KMS-11 (cell line): Measurements from ENCODE around the gene PTPRT.

Experiments used
- H2AFZ ChIP-seq: fragments of 200-600 bp; sonication (generic); 2 replicates; pipeline ENCODE4 v1.6.1; 2016; ENCODE audit warnings: antibody characterized with exemption, mixed run types, low read depth
- H3K27ac ChIP-seq: fragments of 200-600 bp; sonication (generic); 2 replicates; pipeline ENCODE4 v1.6.1; 2016; ENCODE audit warnings: mild to moderate bottlenecking, mixed run types
- H3K27me3 ChIP-seq: fragments of 200-600 bp; sonication (generic); 2 replicates; pipeline ENCODE4 v1.6.1; 2017; ENCODE audit warnings: mild to moderate bottlenecking, low read depth, mixed run types, moderate library complexity; ENCODE audit not compliant: insufficient read depth
- H3K36me3 ChIP-seq: fragments of 200-600 bp; sonication (generic); 2 replicates; pipeline ENCODE4 v1.6.1; 2017; ENCODE audit warnings: mild to moderate bottlenecking, mixed run types; ENCODE audit not compliant: insufficient read depth
- H3K4me1 ChIP-seq: fragments of 200-600 bp; sonication (generic); 2 replicates; pipeline ENCODE4 v1.6.1; 2016; ENCODE audit warnings: mild to moderate bottlenecking, low read depth, mixed run types; ENCODE audit not compliant: poor library complexity, severe bottlenecking
- H3K4me2 ChIP-seq: fragments of 200-600 bp; sonication (generic); 2 replicates; pipeline ENCODE4 v1.7.0; 2016; ENCODE audit warnings: mild to moderate bottlenecking, mixed run types
- H3K4me3 ChIP-seq: fragments of 200-600 bp; sonication (generic); IDR thresholded peaks from 2 replicates; pipeline ENCODE4 v1.6.1; 2017; ENCODE audit warnings: low read depth, low read length, mixed read lengths; ENCODE audit not compliant: insufficient read depth
- H3K79me2 ChIP-seq: fragments of 200-600 bp; sonication (generic); 2 replicates; pipeline ENCODE4 v1.6.1; 2016; ENCODE audit warnings: low read depth, mixed run types; ENCODE audit not compliant: insufficient read depth
- H3K9ac ChIP-seq: fragments of 200-600 bp; sonication (generic); 2 replicates; pipeline ENCODE4 v1.6.1; 2016; ENCODE audit warnings: mild to moderate bottlenecking, mixed run types
- H4K20me1 ChIP-seq: fragments of 200-600 bp; sonication (generic); 2 replicates; pipeline ENCODE4 v1.6.1; 2016; ENCODE audit warnings: mild to moderate bottlenecking, mixed run types; ENCODE audit not compliant: insufficient read depth
- TF ChIP-seq, protein P1 (sequence below): fragments of 200-600 bp; sonication (generic); conservative IDR thresholded peaks from 2 replicates; pipeline ENCODE4 v1.6.1; 2017; ENCODE audit warnings: low read depth, mild to moderate bottlenecking, antibody characterized with exemption, low read length, moderate library complexity, mixed read lengths

Gene PTPRT

DNA sequence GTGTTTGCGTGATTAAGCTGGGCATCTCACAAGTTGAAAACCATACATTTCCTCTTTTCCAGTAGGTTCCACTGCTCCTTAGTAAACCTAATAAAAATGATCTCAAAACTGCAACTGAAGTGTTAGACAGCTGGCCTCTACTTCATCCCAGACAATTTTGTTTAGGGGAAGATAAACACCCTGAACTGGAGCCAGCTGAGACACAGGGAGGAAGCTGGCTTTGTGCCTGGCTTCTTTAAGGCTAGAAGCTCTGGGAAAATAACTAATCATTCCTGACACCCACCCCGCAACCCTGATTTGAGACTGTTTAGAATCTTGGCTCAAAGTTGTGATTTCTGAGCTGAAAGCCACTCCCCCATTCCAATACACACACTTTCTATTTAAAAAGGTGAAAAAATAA is 11.6 kb downstream of the PTPRT start:
- H2AFZ ChIP-seq: no peak overlapping the region
- H3K79me2 ChIP-seq: no peaks in the 10 kb centered on the region

DNA sequence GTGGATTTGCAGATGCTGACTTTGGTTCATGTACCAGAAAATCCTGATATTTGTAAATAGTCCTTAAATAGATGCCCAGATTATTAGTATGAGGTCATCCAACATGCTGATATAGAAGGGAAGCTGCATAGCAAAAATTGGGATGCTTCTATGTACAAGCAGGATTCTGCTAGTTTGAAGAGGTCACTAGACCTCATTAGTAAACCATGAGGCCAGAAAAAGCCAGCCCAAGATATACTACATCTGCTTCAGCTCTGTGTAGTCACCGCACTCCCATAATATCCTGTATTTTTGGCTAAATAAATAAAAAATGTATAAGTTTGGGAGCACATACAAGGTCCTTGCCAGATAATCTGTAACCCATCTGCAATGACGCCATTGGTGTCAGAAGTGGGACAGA is 13.0 kb downstream of the PTPRT start:
- TF ChIP-seq, protein P1, sequence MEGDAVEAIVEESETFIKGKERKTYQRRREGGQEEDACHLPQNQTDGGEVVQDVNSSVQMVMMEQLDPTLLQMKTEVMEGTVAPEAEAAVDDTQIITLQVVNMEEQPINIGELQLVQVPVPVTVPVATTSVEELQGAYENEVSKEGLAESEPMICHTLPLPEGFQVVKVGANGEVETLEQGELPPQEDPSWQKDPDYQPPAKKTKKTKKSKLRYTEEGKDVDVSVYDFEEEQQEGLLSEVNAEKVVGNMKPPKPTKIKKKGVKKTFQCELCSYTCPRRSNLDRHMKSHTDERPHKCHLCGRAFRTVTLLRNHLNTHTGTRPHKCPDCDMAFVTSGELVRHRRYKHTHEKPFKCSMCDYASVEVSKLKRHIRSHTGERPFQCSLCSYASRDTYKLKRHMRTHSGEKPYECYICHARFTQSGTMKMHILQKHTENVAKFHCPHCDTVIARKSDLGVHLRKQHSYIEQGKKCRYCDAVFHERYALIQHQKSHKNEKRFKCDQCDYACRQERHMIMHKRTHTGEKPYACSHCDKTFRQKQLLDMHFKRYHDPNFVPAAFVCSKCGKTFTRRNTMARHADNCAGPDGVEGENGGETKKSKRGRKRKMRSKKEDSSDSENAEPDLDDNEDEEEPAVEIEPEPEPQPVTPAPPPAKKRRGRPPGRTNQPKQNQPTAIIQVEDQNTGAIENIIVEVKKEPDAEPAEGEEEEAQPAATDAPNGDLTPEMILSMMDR: no peak
- no peaks in the 10 kb centered on the region for H4K20me1 ChIP-seq
- no peaks in the 10 kb centered on the region for H3K4me1 ChIP-seq
- no peak overlapping the region for H3K27ac ChIP-seq
- no peak overlapping the region for H3K4me2 ChIP-seq
- H3K9ac ChIP-seq: no peak overlapping the region
- H2AFZ ChIP-seq: no peak overlapping the region
- no peaks in the 10 kb centered on the region for H3K27me3 ChIP-seq
- no peaks in the 10 kb centered on the region for H3K79me2 ChIP-seq
- no peak overlapping the region for H3K4me3 ChIP-seq
- H3K36me3 ChIP-seq: no peaks in the 10 kb centered on the region

More for the DNA sequence above, 11.6 kb downstream of the PTPRT start:
- TF ChIP-seq, protein P1: no peak
- Histone ChIP-seq H3K4me3 (no peak overlapping the region), H3K36me3 (no peaks in the 10 kb centered on the region), H3K4me1 (no peaks in the 10 kb centered on the region), H4K20me1 (no peaks in the 10 kb centered on the region), H3K4me2 (no peak overlapping the region), H3K27me3 (no peaks in the 10 kb centered on the region), H3K27ac (no peak overlapping the region), H3K9ac (no peak overlapping the region)

DNA sequence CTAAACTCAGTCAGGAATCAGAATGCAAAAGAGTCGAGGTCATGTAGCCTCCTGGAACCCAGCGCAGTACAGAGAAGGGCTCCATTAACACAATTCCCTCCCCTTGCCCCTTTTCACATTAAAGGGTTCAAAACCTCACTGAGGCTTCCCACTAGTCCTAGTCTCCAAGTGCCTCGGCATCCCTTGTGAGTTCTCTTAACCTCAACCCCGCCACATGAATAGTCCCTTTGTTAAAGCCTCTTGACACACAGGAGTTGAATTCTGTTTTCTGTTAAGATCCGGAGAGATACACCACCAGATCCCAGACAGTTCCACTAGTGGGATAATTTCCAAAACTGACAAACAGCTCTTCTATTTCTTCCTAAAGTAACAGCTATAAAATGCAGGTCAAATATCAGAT is 17.8 kb downstream of the PTPRT start:
- Histone ChIP-seq H3K27ac (no peak overlapping the region), H3K4me1 (no peaks in the 10 kb centered on the region), H3K79me2 (no peaks in the 10 kb centered on the region), H3K36me3 (no peaks in the 10 kb centered on the region), H3K4me2 (no peak overlapping the region), H2AFZ (no peak overlapping the region), H3K27me3 (no peaks in the 10 kb centered on the region), H4K20me1 (no peaks in the 10 kb centered on the region), H3K4me3 (no peak overlapping the region), H3K9ac (no peak overlapping the region)
- TF ChIP-seq, protein P1: no peak

DNA sequence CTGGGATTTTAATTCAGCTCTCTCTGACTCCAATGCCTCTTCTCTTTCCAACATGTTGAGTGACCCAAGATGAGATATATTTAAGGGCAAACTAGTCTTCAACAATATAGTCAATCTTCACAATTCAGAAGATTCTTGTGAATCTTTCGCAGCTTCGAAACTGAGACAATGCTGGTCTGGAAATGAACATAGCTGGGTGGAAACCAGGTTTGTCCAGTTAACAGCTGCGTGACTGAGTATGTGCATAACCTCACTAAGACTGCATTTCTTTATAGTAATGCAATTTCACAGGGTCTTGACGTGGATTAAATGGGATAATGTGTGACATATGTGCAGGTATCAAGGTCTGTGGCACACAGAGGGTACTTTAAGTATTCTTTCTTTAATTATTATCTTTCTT is 18.9 kb downstream of the PTPRT start:
- H3K4me2 ChIP-seq: no peak overlapping the region
- no peaks in the 10 kb centered on the region for H3K36me3 ChIP-seq
- no peaks in the 10 kb centered on the region for H3K4me1 ChIP-seq
- no peak overlapping the region for H3K4me3 ChIP-seq
- TF ChIP-seq, protein P1: no peak
- H3K27ac ChIP-seq: no peak overlapping the region
- H3K9ac ChIP-seq: no peak overlapping the region
- no peaks in the 10 kb centered on the region for H4K20me1 ChIP-seq
- no peaks in the 10 kb centered on the region for H3K27me3 ChIP-seq
- H2AFZ ChIP-seq: no peak overlapping the region
- no peaks in the 10 kb centered on the region for H3K79me2 ChIP-seq

DNA sequence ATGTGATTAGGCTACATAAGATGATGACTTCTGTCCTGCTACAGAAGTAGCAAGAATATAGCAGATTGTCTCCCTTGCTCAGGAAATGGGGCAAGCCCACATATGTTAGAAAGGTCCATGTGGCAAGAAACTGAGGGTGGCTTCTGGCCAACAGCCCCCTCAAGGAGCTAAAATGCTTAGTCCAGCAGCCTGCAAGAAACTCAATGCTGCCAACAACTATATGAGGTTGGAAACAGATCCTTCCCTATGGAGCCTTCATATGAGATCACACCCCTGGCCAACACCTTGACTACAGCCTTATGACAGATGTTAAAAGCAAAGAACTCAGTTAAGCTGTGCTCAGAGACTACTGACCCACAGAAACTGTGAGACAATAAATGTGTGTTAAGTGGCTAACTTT is 22.1 kb downstream of the PTPRT start:
- TF ChIP-seq, protein P1: no peak
- H3K36me3 ChIP-seq: no peaks in the 10 kb centered on the region
- H3K4me1 ChIP-seq: no peaks in the 10 kb centered on the region
- H3K27ac ChIP-seq: no peak overlapping the region
- no peaks in the 10 kb centered on the region for H4K20me1 ChIP-seq
- no peaks in the 10 kb centered on the region for H3K79me2 ChIP-seq
- no peak overlapping the region for H3K4me2 ChIP-seq
- H3K9ac ChIP-seq: no peak overlapping the region
- H3K27me3 ChIP-seq: no peaks in the 10 kb centered on the region
- H3K4me3 ChIP-seq: no peak overlapping the region
- no peak overlapping the region for H2AFZ ChIP-seq
